ENCODE results near the gene VPS51. TPM values are rescaled to one million over a fixed set of nuclear protein-coding genes. Genes with fewer than 3 reads are reported as not detected.

The VPS51 gene
- total and polyA plus RNA-seq, 2 of the 13 experiments (the other 11 are each of a cell fraction or from before 2014, with no cell fraction given): 76.3 to 90.6 TPM

DNA sequence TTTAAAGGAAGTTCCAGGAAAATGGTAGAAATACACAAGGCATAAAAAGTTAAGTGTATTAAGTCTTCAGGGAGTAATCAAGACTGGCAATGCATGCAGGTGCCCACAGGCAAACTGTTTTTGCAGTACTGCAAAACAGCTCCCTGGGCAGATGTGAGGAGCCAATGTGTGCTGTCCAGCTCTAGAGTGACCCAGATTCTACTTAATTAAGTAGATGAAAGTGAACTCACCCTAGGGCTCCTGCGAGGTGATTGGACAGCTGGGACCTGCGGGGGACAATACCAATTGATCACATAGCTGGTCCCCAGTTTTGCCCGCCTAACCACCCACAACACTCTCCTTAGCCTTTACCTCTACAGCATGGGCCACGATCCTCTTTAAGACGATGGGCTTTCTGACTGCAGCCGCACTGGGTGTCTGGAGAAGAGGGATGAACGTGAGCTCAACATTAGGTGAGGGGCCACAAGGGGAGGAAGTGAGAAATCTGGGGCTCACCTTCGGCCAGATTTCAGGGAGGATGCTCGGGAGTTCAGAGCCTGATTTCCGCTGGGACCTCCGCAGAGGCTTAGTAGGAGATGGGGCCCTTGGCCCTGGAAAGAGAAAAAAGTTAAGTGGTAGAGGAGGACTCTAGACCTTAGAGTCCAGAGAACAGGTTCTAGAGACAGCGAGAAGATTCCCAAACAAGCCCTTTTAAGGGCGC, 12.7 kb upstream of the VPS51 start (continued):
- TF ChIP-seq PRDM15 (CRISPR knock-in tag; IDR thresholded peaks at IDR 0.05) (peak; percentile 44; the same call in 1 of the 2 replicates), KDM5A (IDR thresholded peaks at IDR 0.05; ENCODE audit: borderline replicate concordance, low read length) (no peak), ZNF607 (CRISPR knock-in tag; IDR thresholded peaks at IDR 0.05; ENCODE audit: borderline replicate concordance) (no peak), RBM22 (optimal IDR thresholded peaks at IDR 0.05; ENCODE audit: low read length) (no peak), CSRNP1 (CRISPR knock-in tag; IDR thresholded peaks at IDR 0.05) (0 out of 2 replicates have a peak, but pooled peaks have one; percentile 57), MNT (IDR thresholded peaks at IDR 0.05) (no peak), ZFP36 (IDR thresholded peaks at IDR 0.05; ENCODE audit: borderline replicate concordance, low read depth, low read length, partially characterized antibody) (no peak)
- TF ChIP-seq, protein P1, sequence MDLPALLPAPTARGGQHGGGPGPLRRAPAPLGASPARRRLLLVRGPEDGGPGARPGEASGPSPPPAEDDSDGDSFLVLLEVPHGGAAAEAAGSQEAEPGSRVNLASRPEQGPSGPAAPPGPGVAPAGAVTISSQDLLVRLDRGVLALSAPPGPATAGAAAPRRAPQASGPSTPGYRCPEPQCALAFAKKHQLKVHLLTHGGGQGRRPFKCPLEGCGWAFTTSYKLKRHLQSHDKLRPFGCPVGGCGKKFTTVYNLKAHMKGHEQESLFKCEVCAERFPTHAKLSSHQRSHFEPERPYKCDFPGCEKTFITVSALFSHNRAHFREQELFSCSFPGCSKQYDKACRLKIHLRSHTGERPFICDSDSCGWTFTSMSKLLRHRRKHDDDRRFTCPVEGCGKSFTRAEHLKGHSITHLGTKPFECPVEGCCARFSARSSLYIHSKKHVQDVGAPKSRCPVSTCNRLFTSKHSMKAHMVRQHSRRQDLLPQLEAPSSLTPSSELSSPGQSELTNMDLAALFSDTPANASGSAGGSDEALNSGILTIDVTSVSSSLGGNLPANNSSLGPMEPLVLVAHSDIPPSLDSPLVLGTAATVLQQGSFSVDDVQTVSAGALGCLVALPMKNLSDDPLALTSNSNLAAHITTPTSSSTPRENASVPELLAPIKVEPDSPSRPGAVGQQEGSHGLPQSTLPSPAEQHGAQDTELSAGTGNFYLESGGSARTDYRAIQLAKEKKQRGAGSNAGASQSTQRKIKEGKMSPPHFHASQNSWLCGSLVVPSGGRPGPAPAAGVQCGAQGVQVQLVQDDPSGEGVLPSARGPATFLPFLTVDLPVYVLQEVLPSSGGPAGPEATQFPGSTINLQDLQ (CRISPR knock-in tag; IDR thresholded peaks at IDR 0.05): no peak
- TF ChIP-seq, protein P2, sequence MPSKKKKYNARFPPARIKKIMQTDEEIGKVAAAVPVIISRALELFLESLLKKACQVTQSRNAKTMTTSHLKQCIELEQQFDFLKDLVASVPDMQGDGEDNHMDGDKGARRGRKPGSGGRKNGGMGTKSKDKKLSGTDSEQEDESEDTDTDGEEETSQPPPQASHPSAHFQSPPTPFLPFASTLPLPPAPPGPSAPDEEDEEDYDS (CRISPR knock-in tag; IDR thresholded peaks at IDR 0.05): no peak
